ENCODE measurements around the gene PRSS53. TPM values are rescaled to one million over a fixed set of nuclear protein-coding genes. Genes with fewer than 3 reads are reported as not detected.

Gene PRSS53
- total RNA-seq, 4 donors from 2014 or later: 0.93 to 1.9 (median 1.6) TPM

DNA sequence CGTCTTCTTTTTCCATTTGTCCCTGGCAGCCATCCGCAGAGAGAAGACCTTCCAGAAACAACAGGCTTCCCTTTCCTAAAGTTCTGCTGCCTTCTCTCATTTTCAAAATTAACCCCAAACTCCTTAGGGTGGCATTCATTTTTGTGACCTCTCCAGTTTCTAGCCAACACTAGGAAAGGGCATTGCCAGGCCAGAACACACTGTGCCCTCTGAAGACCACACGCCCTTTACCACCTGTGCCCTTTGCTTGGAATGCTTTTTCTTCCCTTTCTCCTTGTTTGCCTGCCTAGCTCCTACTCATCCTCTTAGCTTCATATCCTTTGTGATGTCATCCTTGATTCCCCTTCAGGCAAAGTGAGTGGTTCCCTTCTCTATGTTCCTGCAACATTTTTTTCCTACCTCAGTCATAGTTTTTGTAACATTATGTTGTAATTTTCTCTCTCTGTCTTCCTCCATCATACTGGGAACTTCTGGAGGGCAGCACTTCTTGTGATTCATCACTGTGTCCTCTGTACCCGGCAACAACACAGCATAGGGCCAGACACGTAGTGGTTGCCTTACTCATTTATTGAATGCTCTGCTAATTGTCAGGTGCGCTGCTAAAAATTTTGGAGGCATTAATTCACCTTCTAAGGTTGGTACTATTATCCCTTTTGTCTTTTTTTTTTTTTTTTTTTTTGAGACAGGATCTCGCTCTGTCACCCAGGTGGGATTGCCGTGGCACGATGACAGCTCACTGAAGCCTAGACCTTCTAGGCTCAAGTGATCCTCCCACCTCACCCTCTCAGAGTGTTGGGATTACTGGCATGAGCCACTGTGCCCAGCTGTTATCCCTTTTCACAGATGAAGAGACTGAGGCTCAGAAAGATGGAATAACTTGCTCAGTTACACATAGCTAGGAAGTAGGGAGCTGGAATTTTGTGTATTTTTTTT, 29.7 kb upstream of the PRSS53 start:
- Histone ChIP-seq H3K4me1 (peaks cover 19% of the 10 kb centered on the region in 2 donors), H3K9me3 (no peaks in the 10 kb centered on the region), H3K36me3 (peaks cover 31 to 36% of the 10 kb centered on the region in 2 donors), H3K4me3 (replicated peaks in 1 of 3) (peak overlapping the region in 2 of 3 donors; percentile 42 to 80), H3K27me3 (no peaks in the 10 kb centered on the region), H3K27ac (peak overlapping the region; percentile 84 to 96 (median 88))
- 62 to 64% methylated on average over 9 of the region's 9 CpGs for WGBS, 2 donors
- intact Hi-C loops (cut with DNase I): no loop called here
- TF ChIP-seq, protein P1, sequence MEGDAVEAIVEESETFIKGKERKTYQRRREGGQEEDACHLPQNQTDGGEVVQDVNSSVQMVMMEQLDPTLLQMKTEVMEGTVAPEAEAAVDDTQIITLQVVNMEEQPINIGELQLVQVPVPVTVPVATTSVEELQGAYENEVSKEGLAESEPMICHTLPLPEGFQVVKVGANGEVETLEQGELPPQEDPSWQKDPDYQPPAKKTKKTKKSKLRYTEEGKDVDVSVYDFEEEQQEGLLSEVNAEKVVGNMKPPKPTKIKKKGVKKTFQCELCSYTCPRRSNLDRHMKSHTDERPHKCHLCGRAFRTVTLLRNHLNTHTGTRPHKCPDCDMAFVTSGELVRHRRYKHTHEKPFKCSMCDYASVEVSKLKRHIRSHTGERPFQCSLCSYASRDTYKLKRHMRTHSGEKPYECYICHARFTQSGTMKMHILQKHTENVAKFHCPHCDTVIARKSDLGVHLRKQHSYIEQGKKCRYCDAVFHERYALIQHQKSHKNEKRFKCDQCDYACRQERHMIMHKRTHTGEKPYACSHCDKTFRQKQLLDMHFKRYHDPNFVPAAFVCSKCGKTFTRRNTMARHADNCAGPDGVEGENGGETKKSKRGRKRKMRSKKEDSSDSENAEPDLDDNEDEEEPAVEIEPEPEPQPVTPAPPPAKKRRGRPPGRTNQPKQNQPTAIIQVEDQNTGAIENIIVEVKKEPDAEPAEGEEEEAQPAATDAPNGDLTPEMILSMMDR (IDR thresholded peaks at IDR 0.05): no peak
- no peak for TF ChIP-seq POLR2A (IDR thresholded peaks at IDR 0.05)
- no peak for DNase-seq

DNA sequence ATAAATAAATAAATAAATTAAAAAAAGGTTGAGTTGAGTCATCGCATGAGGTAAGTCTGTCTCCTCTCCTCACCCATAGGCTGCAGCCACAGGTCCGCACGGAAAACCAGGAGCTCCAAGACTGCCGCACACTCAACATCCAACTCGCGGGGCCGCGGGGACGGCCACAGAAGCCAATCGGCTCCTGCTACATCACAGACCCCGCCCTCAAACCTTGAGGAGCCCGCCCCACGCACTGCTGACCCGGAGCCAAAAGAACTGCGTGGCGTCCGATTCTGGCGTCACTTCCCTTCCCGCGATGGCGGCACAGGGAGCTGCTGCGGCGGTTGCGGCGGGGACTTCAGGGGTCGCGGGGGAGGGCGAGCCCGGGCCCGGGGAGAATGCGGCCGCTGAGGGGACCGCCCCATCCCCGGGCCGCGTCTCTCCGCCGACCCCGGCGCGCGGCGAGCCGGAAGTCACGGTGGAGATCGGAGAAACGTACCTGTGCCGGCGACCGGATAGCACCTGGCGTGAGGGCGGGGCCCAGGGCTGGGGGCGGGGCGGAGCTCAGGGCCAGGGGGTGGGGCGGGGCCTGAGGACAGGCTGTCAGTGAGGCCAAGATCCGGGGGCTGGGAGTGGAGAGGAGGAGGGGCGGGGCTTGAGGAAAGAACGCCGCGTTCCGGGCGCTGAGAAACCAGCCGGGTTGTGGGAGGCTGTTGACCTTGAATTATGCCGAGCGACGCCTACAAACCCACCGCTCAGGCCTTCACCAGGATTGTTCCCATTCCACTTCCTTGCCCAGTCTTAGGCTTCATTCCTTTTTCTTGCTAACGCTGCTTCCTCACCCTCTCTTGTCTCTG, 28.9 kb upstream of the PRSS53 start, which contains the start of gene KAT8:
Gene KAT8, plus strand, starts transcription at position 281 of the 839 bp plus-strand sequence. Its CDS starts 18 bp downstream, at position 299.
- Histone ChIP-seq H3K4me1 (peaks cover 19% of the 10 kb centered on the region in 2 donors), H3K36me3 (peaks cover 28 to 33% of the 10 kb centered on the region in 2 donors), H3K27me3 (no peaks in the 10 kb centered on the region), H3K4me3 (replicated peaks in 1 of 3) (peak within 1 kb of the TSS in 2 of 3 donors; percentile 66 to 80), H3K9me3 (no peaks in the 10 kb centered on the region), H3K27ac (peak within 1 kb of the TSS; percentile 84 to 96 (median 88))
- DNase-seq: peak; percentile 99
- WGBS, 2 donors: 0% methylated on average over 26 to 27 of the region's 68 CpGs
- intact Hi-C loops (cut with DNase I): no loop called here
- TF ChIP-seq POLR2A (IDR thresholded peaks at IDR 0.05): peak; percentile 63 to 89
- TF ChIP-seq, protein P1 (IDR thresholded peaks at IDR 0.05): no peak

DNA sequence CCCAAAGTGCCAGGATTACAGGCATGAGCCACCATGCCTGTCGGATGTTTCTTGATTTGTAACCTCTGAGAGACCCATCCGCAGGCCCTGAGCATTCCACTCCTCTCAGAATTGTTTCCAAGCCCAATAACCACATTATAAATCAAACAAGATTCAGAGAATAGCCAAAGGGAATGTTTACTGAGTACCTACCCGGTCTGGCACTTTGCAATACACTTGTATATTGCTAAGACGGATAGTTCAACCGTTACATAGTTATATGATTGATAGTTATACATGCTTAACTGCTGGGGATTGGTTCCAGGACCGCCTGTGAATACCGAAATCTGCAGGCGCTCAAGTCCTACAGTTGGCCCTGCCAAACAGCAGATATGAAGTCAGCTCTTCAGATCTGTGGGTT, 25.7 kb upstream of the PRSS53 start:
- H3K36me3 ChIP-seq: peaks cover 17 to 28% of the 10 kb centered on the region in 2 donors
- DNase-seq: no peak
- no peaks in the 10 kb centered on the region for H3K27me3 ChIP-seq
- peaks cover 13 to 19% of the 10 kb centered on the region in 2 donors for H3K4me1 ChIP-seq
- no peak for TF ChIP-seq POLR2A (IDR thresholded peaks at IDR 0.05)
- TF ChIP-seq, protein P1 (IDR thresholded peaks at IDR 0.05): no peak
- intact Hi-C loops (cut with DNase I): no loop called here
- no peak overlapping the region for H3K4me3 ChIP-seq (replicated peaks in 1 of 3)
- no peak overlapping the region for H3K27ac ChIP-seq
- 89 to 96% methylated on average over 8 of the region's 8 CpGs for WGBS, 2 donors
- no peaks in the 10 kb centered on the region for H3K9me3 ChIP-seq

DNA sequence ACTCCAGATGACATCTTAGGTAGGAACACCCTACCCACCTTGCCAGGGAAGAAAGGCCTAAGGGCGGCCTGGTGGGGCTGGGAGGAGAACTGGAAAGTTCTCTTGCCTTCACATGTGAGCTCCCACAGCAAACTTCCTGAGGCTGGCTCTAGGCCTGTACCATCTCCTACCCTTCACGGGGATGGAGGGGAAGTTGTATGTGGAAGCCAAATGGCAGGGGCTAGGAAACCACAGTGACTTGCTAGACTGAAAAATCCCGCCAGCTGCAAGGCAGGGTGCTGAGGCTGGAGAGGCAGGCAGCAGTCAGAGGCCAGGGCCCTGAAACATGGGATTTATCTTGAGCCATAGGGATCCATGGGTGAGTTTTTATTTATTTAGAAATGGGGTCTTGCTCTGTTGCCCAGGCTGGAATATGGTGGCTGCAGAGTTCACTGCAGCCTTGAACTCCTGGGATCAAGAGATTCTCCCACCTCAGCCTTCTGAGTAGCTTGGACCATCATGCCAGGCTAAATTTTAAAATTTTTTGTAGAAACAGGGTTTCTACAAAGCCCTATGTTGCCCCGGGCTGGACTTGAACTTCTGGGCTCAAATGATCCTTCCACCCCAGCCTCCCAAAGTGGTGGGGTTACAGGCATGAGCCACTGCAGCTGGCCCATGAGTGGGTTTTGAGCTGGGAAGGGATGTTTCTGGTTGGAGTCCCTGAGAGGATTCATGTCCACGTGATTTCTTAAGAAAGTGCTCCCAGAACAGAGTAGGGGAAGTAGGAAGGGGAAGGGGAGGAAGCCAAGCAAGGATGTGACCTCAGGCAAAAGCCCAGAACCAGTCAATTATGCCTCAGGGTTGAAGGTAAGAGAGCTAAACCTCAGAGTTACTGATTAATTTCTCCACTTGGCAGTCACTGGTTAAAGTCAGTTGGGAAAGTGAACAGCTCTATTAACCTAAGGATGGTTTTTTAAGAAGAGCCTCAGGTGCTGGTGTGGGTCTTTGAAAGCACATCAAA, 24.7 kb upstream of the PRSS53 start:
- no peak for DNase-seq
- no peaks in the 10 kb centered on the region for H3K27me3 ChIP-seq
- H3K4me3 ChIP-seq (replicated peaks in 1 of 3): no peak overlapping the region
- 79% methylated on average over 3 to 5 of the region's 5 CpGs for whole genome bisulfite sequencing, 2 donors
- peak overlapping the region in 1 of 3 donors; percentile 30 for H3K27ac ChIP-seq
- H3K9me3 ChIP-seq: no peaks in the 10 kb centered on the region
- TF ChIP-seq, protein P1 (IDR thresholded peaks at IDR 0.05): no peak
- no peak for TF ChIP-seq POLR2A (IDR thresholded peaks at IDR 0.05)
- H3K36me3 ChIP-seq: peaks cover 17 to 23% of the 10 kb centered on the region in 2 donors
- peaks cover 11 to 17% of the 10 kb centered on the region in 2 donors for H3K4me1 ChIP-seq
- intact Hi-C loops (cut with DNase I): no loop called here
